AG04450 (cell line): Measurements from ENCODE around the gene PRKN. TPM values are rescaled to one million over a fixed set of nuclear protein-coding genes. Genes with fewer than 3 reads are reported as not detected.
A peak's percentile ranks its signal among the peaks of the same experiment; 100 is the strongest.

Source experiments
- CTCF ChIA-PET: fragments of 300-600, 350-600 bp; formaldehyde crosslinking; extraction: SDS; loops from one replicate; lab custom pipeline; 2022; ENCODE audit warnings: antibody characterized with exemption, inconsistent platforms; lab: Charles Lee
- POLR2A ChIA-PET: fragments of 350-600 bp; formaldehyde crosslinking; extraction: SDS; loops from one replicate; lab custom pipeline; 2021; ENCODE audit warnings: antibody characterized with exemption, inconsistent platforms; lab: Yijun Ruan, JAX
- DNase-seq: peaks from one replicate; pipeline ENCODE4 v3.0.0-alpha.2; 2011; ENCODE audit warnings: low read depth, low spot score
- H3K27ac ChIP-seq: one replicate; pipeline ENCODE4 v1.5.1; 2012; ENCODE audit warnings: low read depth, low read length, control low read depth
- H3K27me3 ChIP-seq: one replicate; pipeline ENCODE4 v1.6.0; 2012; ENCODE audit warnings: low read length; ENCODE audit not compliant: control insufficient read depth, insufficient read depth
- H3K4me3 ChIP-seq: 2 replicates; pipeline ENCODE4 v1.5.1; 2011; ENCODE audit warnings: mild to moderate bottlenecking, low read depth, low read length, control low read depth
- H3K9me3 ChIP-seq: 2 replicates; pipeline ENCODE4 v1.5.1; 2012; ENCODE audit warnings: low read length; ENCODE audit not compliant: control insufficient read depth, insufficient read depth
- CTCF ChIP-seq: IDR thresholded peaks from 2 replicates; pipeline ENCODE4 v1.5.1; 2011; ENCODE audit warnings: low read depth, low read length, control low read depth, inconsistent platforms
- polyA plus RNA-seq: library from polyadenylated mRNA; depleted of rRNA; stranded (reverse); fragments of >200 nt; gene quantifications from 2 replicates; pipeline ENCODE4 v1.2.3, GENCODE V29; 2011

PRKN gene
- polyA plus RNA-seq, 1 experiment = not detected

- H3K27me3 ChIP-seq = no peaks in the 10 kb centered on the region
- no peak for DNase-seq
- CTCF ChIA-PET = interaction anchor here (1.0 kb wide), 1 partner anchor 1343 kb away, joined by 3 read pairs; no protein-coding TSS in a partner anchor
- no peak overlapping the region for H3K4me3 ChIP-seq
- POLR2A ChIA-PET = no interaction called here
- H3K27ac ChIP-seq = no peak overlapping the region
- TF ChIP-seq CTCF = no peak
- no peaks in the 10 kb centered on the region for H3K9me3 ChIP-seq
Observed at GRCh38 chr6:162736961-162737360, 9.4 kb upstream of the PRKN start.

- ChIA-PET POLR2A (no interaction called here), CTCF (no interaction called here)
- H3K9me3 ChIP-seq = no peaks in the 10 kb centered on the region
- no peak overlapping the region for H3K4me3 ChIP-seq
- no peak for TF ChIP-seq CTCF
- H3K27ac ChIP-seq = no peak overlapping the region
- DNase-seq = no peak
- no peaks in the 10 kb centered on the region for H3K27me3 ChIP-seq
Observed at GRCh38 chr6:162733489-162733888, 5.9 kb upstream of the PRKN start.

GRCh38 chr6:162730502-162730901, 2.9 kb upstream of the PRKN start:
- H3K27ac ChIP-seq = no peak overlapping the region
- H3K27me3 ChIP-seq = no peaks in the 10 kb centered on the region
- CTCF ChIA-PET = no interaction called here
- no peaks in the 10 kb centered on the region for H3K9me3 ChIP-seq
- no peak for DNase-seq
- POLR2A ChIA-PET = no interaction called here
- TF ChIP-seq CTCF = no peak
- no peak overlapping the region for H3K4me3 ChIP-seq

- Histone ChIP-seq H3K9me3 (no peaks in the 10 kb centered on the region), H3K27ac (no peak overlapping the region), H3K4me3 (no peak overlapping the region), H3K27me3 (no peaks in the 10 kb centered on the region)
- ChIA-PET POLR2A (no interaction called here), CTCF (no interaction called here)
- no peak for TF ChIP-seq CTCF
- no peak for DNase-seq
Observed at GRCh38 chr6:162728706-162729105, 1.1 kb upstream of the PRKN start.

GRCh38 chr6:162728197-162728596, 631 bp upstream of the PRKN start:
- Histone ChIP-seq H3K9me3 (no peaks in the 10 kb centered on the region), H3K27me3 (no peaks in the 10 kb centered on the region), H3K27ac (no peak overlapping the region), H3K4me3 (peak overlapping the region; percentile 76)
- no peak for DNase-seq
- ChIA-PET POLR2A (no interaction called here), CTCF (no interaction called here)
- no peak for TF ChIP-seq CTCF
